Epithelial cell of proximal tubule (primary cell): ENCODE data around the gene KRABD2.
"Not testable (repeated sequence)": the region's sequence is repeated elsewhere in the genome, so short reads cannot be mapped to it uniquely, and the experiment has no call there.

ENCODE experiments used
- DNase-seq: peaks from one replicate; pipeline ENCODE4 v3.0.0-alpha.2; 2011; ENCODE audit warnings: low read depth
- H3K4me3 ChIP-seq: 2 replicates; pipeline ENCODE4 v1.5.1; 2011; ENCODE audit warnings: low read depth, mild to moderate bottlenecking, low read length
- CTCF ChIP-seq: conservative IDR thresholded peaks from 2 replicates; pipeline ENCODE4 v1.5.1; 2012; ENCODE audit warnings: low read depth, mild to moderate bottlenecking, low read length

The KRABD2 gene

GRCh38 chr17:8383143-8383822 lies 6.8 kb upstream of the KRABD2 start, which contains the start of gene RPL26:
TSS of gene RPL26 (minus strand) at chr17:8383193. CDS start at chr17:8382310, 883 bp downstream.
- TF ChIP-seq CTCF = peak; percentile 75
- H3K4me3 ChIP-seq = peak within 1 kb of the TSS; percentile 72
- DNase-seq = peak; percentile 92

DNA sequence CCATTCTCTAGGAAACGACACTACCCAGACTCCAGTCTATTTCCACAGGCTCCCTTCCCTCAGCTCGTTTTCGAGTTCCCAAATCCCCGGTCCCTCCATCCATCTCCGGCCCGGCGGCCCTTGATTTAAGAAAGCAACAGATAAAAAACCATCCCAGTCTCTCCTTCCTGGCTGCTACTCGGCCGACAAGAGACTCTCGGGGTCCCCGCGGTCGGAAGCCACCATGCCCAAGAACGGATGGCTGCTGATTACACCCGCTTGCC lies 6.3 kb upstream of the KRABD2 start:
- no peak for TF ChIP-seq CTCF
- DNase-seq = no peak

GRCh38 chr17:8382052-8382879 lies 5.8 kb upstream of the KRABD2 start:
- TF ChIP-seq CTCF = no peak
- no peak for DNase-seq
- H3K4me3 ChIP-seq = peak overlapping the region; percentile 72

More for the DNA sequence above, 6.3 kb upstream of the KRABD2 start:
- peak overlapping the region; percentile 72 for H3K4me3 ChIP-seq

DNA sequence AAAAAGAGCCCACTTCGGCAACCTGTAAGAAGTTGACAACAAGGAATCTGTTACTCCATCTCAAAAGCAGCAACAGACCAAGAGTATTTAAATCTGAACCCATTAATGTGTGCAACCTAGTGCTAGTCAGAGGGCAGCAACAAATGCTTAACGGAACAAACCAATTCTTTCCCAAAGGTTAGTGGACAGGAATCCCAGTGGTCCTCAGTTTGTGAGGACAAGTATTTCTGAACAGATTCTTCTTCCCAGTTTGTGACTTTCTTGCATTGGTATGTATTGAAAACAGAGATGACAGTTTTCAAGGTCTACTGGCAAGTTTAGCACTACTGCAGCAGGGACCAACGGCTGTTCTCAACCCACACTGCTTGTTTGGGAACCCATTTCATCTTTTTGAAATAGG lies 3.5 kb upstream of the KRABD2 start:
- DNase-seq = no peak
- peak overlapping the region; percentile 19 for H3K4me3 ChIP-seq
- no peak for TF ChIP-seq CTCF

GRCh38 chr17:8378117-8378516 lies 1.6 kb upstream of the KRABD2 start:
- not testable (repeated sequence) for H3K4me3 ChIP-seq

DNA sequence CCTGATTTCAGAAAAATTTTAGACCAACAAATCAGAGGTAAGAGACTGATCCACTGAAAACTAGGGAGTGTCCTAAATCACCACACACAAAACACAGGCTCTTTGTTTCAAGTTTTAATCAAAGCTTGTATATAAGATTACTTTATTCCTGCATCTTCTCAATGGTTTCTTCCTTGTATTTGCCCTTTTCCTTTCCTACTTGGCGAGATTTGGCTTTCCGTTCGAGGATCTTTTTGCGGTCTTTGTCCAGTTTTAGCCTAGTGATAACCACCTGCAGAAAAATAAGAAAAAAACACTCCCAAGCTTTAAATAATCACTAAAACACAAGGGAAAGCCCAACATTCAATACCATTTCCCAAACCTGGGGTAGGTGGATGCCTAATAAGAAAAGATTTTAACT lies 918 bp upstream of the KRABD2 start:
- DNase-seq = no peak
- no peak overlapping the region for H3K4me3 ChIP-seq
- no peak for TF ChIP-seq CTCF

More at GRCh38 chr17:8378117-8378516, 1.6 kb upstream of the KRABD2 start:
- not testable (repeated sequence) for DNase-seq

DNA sequence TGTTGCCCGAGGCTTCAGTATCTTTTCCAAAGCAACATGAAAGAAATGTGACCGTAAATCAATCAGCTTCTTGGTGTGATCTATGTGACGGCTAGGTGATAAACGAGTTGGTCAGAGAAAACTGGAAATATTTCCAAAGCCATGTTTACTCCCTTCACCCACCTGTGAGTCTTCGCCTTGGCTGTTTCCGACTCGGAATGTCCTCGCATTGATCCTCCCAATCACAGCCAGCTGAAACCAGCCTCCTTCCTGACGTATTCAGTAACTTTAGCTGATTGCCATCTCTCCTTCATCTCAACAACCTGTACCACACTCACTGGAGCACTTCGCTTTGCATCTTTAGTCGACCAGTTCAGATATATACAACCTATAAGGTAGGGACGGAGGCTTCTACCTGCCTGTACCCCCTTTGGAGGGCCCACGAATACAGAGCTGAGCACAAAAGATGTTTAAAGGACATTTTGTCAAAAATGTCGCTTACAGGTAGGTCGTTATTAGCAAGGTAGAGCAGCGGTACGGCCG lies 705 bp downstream of the KRABD2 start:
- H3K4me3 ChIP-seq = peak overlapping the region; percentile 73
- TF ChIP-seq CTCF = no peak
- no peak for DNase-seq

- not testable (repeated sequence) for DNase-seq, H3K4me3 ChIP-seq
Observed at GRCh38 chr17:8373856-8374255, 2.6 kb downstream of the KRABD2 start.
